ENCODE data around the gene MAML1.

The MAML1 gene

GRCh38 chr5:179749857-179750508, 17.4 kb downstream of the MAML1 start:
- TF ChIP-seq OSR1 (CRISPR knock-in tag; IDR thresholded peaks at IDR 0.05), result no peak
- TF ChIP-seq, protein P1, sequence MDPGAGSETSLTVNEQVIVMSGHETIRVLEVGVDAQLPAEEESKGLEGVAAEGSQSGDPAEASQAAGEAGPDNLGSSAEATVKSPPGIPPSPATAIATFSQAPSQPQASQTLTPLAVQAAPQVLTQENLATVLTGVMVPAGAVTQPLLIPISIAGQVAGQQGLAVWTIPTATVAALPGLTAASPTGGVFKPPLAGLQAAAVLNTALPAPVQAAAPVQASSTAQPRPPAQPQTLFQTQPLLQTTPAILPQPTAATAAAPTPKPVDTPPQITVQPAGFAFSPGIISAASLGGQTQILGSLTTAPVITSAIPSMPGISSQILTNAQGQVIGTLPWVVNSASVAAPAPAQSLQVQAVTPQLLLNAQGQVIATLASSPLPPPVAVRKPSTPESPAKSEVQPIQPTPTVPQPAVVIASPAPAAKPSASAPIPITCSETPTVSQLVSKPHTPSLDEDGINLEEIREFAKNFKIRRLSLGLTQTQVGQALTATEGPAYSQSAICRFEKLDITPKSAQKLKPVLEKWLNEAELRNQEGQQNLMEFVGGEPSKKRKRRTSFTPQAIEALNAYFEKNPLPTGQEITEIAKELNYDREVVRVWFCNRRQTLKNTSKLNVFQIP (CRISPR knock-in tag; IDR thresholded peaks at IDR 0.05; ENCODE audit: borderline replicate concordance, low read depth), result no peak
- TF ChIP-seq SNAI2 (CRISPR knock-in tag; IDR thresholded peaks at IDR 0.05), result no peak
- no peak for TF ChIP-seq BACH2 (CRISPR knock-in tag; IDR thresholded peaks at IDR 0.05; ENCODE audit: borderline replicate concordance)
- no peak for TF ChIP-seq CSDC2 (CRISPR knock-in tag; IDR thresholded peaks at IDR 0.05)
- TF ChIP-seq ZNF70 (CRISPR knock-in tag; IDR thresholded peaks at IDR 0.05), result no peak
- TF ChIP-seq ISL1 (CRISPR knock-in tag; IDR thresholded peaks at IDR 0.05), result no peak
- no peak for TF ChIP-seq ARNTL (CRISPR knock-in tag; IDR thresholded peaks at IDR 0.05; ENCODE audit: borderline replicate concordance, low read depth)
- TF ChIP-seq RARB (CRISPR knock-in tag; IDR thresholded peaks at IDR 0.05), result no peak
- no peak for TF ChIP-seq TCF4 (CRISPR knock-in tag; IDR thresholded peaks at IDR 0.05; ENCODE audit: borderline replicate concordance)
- no peak for TF ChIP-seq ZNF565 (CRISPR knock-in tag; conservative IDR thresholded peaks at IDR 0.05; ENCODE audit: low read depth)
- no peak for TF ChIP-seq ESRRG (CRISPR knock-in tag; IDR thresholded peaks at IDR 0.05)
- TF ChIP-seq, protein P2, sequence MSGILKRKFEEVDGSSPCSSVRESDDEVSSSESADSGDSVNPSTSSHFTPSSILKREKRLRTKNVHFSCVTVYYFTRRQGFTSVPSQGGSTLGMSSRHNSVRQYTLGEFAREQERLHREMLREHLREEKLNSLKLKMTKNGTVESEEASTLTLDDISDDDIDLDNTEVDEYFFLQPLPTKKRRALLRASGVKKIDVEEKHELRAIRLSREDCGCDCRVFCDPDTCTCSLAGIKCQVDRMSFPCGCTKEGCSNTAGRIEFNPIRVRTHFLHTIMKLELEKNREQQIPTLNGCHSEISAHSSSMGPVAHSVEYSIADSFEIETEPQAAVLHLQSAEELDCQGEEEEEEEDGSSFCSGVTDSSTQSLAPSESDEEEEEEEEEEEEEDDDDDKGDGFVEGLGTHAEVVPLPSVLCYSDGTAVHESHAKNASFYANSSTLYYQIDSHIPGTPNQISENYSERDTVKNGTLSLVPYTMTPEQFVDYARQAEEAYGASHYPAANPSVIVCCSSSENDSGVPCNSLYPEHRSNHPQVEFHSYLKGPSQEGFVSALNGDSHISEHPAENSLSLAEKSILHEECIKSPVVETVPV (CRISPR knock-in tag; IDR thresholded peaks at IDR 0.05), result no peak
- TF ChIP-seq ZC3H10 (CRISPR knock-in tag; IDR thresholded peaks at IDR 0.05), result no peak
- no peak for TF ChIP-seq GLIS3 (CRISPR knock-in tag; IDR thresholded peaks at IDR 0.05)
- no peak for TF ChIP-seq ZFP3 (CRISPR knock-in tag; IDR thresholded peaks at IDR 0.05)
- no peak for TF ChIP-seq PATZ1 (CRISPR knock-in tag; IDR thresholded peaks at IDR 0.05; ENCODE audit: borderline replicate concordance)
- no peak for TF ChIP-seq PPARA (CRISPR knock-in tag; IDR thresholded peaks at IDR 0.05; ENCODE audit: borderline replicate concordance)
- no peak for TF ChIP-seq CREB5 (CRISPR knock-in tag; IDR thresholded peaks at IDR 0.05; ENCODE audit: low read depth)
- TF ChIP-seq ZFP30 (CRISPR knock-in tag; IDR thresholded peaks at IDR 0.05), result no peak
- ATAC-seq, result no peak

DNA sequence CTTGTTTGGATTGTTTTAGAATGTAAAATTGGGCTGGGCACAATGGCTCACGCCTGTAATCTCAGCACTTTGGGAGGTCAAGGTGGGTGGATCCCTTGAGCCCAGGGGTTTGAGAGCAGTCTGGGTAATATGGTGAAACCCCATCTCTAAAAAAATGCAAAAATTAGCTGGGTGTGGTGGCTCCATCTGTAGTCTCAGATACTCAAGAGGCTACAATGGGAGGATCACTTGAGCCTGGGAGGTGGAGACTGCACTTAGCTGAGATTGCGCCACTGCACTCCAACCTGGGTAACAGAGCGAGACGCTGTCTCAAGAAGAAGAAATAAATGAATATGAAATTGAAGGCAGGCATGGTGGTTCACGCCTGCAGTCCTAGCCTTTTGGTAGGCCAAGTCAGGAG, 21.3 kb downstream of the MAML1 start:
- TF ChIP-seq BACH2 (CRISPR knock-in tag; IDR thresholded peaks at IDR 0.05; ENCODE audit: borderline replicate concordance) (no peak), TSHZ2 (CRISPR knock-in tag; IDR thresholded peaks at IDR 0.05) (no peak), ZFP30 (CRISPR knock-in tag; IDR thresholded peaks at IDR 0.05) (no peak), CSDC2 (CRISPR knock-in tag; IDR thresholded peaks at IDR 0.05) (no peak), RARB (CRISPR knock-in tag; IDR thresholded peaks at IDR 0.05) (no peak), TOX (CRISPR knock-in tag; IDR thresholded peaks at IDR 0.05; ENCODE audit: borderline replicate concordance) (no peak), ARNTL (CRISPR knock-in tag; IDR thresholded peaks at IDR 0.05; ENCODE audit: borderline replicate concordance, low read depth) (no peak), ESRRG (CRISPR knock-in tag; IDR thresholded peaks at IDR 0.05) (no peak), ISL1 (CRISPR knock-in tag; IDR thresholded peaks at IDR 0.05) (no peak), ZNF70 (CRISPR knock-in tag; IDR thresholded peaks at IDR 0.05) (no peak), TCF4 (CRISPR knock-in tag; IDR thresholded peaks at IDR 0.05; ENCODE audit: borderline replicate concordance) (no peak), PPARA (CRISPR knock-in tag; IDR thresholded peaks at IDR 0.05; ENCODE audit: borderline replicate concordance) (no peak), ZNF565 (CRISPR knock-in tag; conservative IDR thresholded peaks at IDR 0.05; ENCODE audit: low read depth) (no peak), PATZ1 (CRISPR knock-in tag; IDR thresholded peaks at IDR 0.05; ENCODE audit: borderline replicate concordance) (no peak), SNAI2 (CRISPR knock-in tag; IDR thresholded peaks at IDR 0.05) (no peak)
- TF ChIP-seq, protein P1 (CRISPR knock-in tag; IDR thresholded peaks at IDR 0.05; ENCODE audit: borderline replicate concordance, low read depth), result no peak
- no peak for ATAC-seq

All from SK-N-SH treated with all-trans-retinoic acid at 6 μM for 48 hours (cell line).